Cardiac atrium fibroblast (primary cell): Measurements from ENCODE around the gene ODF2L. TPM values are rescaled to one million over a fixed set of nuclear protein-coding genes. Genes with fewer than 3 reads are reported as not detected.

Experiments used
- total RNA-seq: library from RNA; depleted of rRNA; stranded (reverse); fragments of >200 nt; gene quantifications from 2 replicates; pipeline ENCODE4 v1.2.3, GENCODE V29; 2015

Gene ODF2L
- 11.2 and 20.6 TPM in 2 replicates for total RNA-seq

GRCh38 chr1:86395751-86396497 lies at the start of gene ODF2L:
Gene ODF2L, minus strand, starts transcription at chr1:86396323. Its CDS starts 9,296 bp downstream, at chr1:86387027.

GRCh38 chr1:86423873-86424272 lies 27.8 kb upstream of the ODF2L start, which contains the start of gene CLCA2:
Gene CLCA2, plus strand, starts transcription at chr1:86424171. Its CDS starts 77 bp downstream, at chr1:86424248.

Other genes with a start within 250 kb of the ODF2L start
- gene COL24A1, start 239.6 kb downstream of the ODF2L start, total RNA-seq: 0.32 and 0.36 TPM in 2 replicates
- gene CLCA2, start 27.8 kb upstream of the ODF2L start, total RNA-seq: under 0.01 and 0.16 TPM in 2 replicates
- gene CLCA1, start 72.6 kb upstream of the ODF2L start, total RNA-seq: not detected in 2 replicates
- gene CLCA4, start 150.8 kb upstream of the ODF2L start, total RNA-seq: not detected in 2 replicates